CD14-positive monocyte (primary cell): ENCODE data around the gene BICRAL. TPM values are rescaled to one million over a fixed set of nuclear protein-coding genes. Genes with fewer than 3 reads are reported as not detected.

Experiments used
- DNase-seq, 3 donors: peaks; one replicate each; pipeline ENCODE4 v3.0.0-alpha.2; 2011 to 2022
- H2AFZ ChIP-seq: 2 replicates; pipeline ENCODE4 v1.6.0; 2012; ENCODE audit warnings: mild to moderate bottlenecking, low read depth, low read length, inconsistent platforms; ENCODE audit not compliant: insufficient read depth, poor library complexity, severe bottlenecking
- H3K27ac ChIP-seq, 2 donors: 1 replicate in 1 of 2; 2 replicates in 1 of 2; pipeline ENCODE4 v1.5.1; 2012 to 2013; ENCODE audit warnings: low read length in 2 of 2, control low read depth in 1 of 2, inconsistent platforms in 1 of 2, low read depth in 1 of 2, mild to moderate bottlenecking in 1 of 2
- H3K27me3 ChIP-seq, 2 donors: one replicate each; pipeline versions ENCODE4 v1.6.0 to v1.6.1; 2011 to 2013; ENCODE audit warnings: low read length in 2 of 2; ENCODE audit not compliant: control insufficient read depth in 2 of 2, insufficient read depth in 2 of 2
- H3K36me3 ChIP-seq, 2 donors: replicated peaks in 1 of 2; 1 replicate in 1 of 2; 2 replicates in 1 of 2; pipeline versions ENCODE4 v1.5.1 to v1.6.1; 2012 to 2013; ENCODE audit warnings: low read length in 2 of 2, control low read depth in 1 of 2, inconsistent platforms in 1 of 2, mild to moderate bottlenecking in 1 of 2; ENCODE audit not compliant: insufficient read depth in 2 of 2, control insufficient read depth in 1 of 2
- H3K4me1 ChIP-seq, 2 donors: 1 replicate in 1 of 2; 2 replicates in 1 of 2; pipeline versions ENCODE4 v1.5.1 to v1.6.1; 2012 to 2013; ENCODE audit warnings: low read length in 2 of 2, control low read depth in 1 of 2, inconsistent platforms in 1 of 2, mild to moderate bottlenecking in 1 of 2, moderate library complexity in 1 of 2; ENCODE audit not compliant: insufficient read depth in 2 of 2, control insufficient read depth in 1 of 2
- H3K4me2 ChIP-seq: replicated peaks from 2 replicates; pipeline ENCODE3; 2012; ENCODE audit warnings: low read length, moderate library complexity, mild to moderate bottlenecking; ENCODE audit not compliant: poor library complexity, severe bottlenecking; ENCODE audit errors: extremely low read depth
- H3K4me3 ChIP-seq, 3 experiments: fragments of 200-600 bp in 1 of 3; sonication (generic) in 1 of 3; replicated peaks in 1 of 3; 1 replicate in 2 of 3; 2 replicates in 1 of 3; pipeline ENCODE4 v1.5.1; 2011 to 2013; ENCODE audit warnings: low read length in 3 of 3, mild to moderate bottlenecking in 3 of 3, control low read depth in 2 of 3, low read depth in 2 of 3, inconsistent platforms in 1 of 3, moderate library complexity in 1 of 3
- H3K79me2 ChIP-seq: 2 replicates; pipeline ENCODE4 v1.6.0; 2012; ENCODE audit warnings: mild to moderate bottlenecking, control low read depth, inconsistent platforms, low read length, moderate library complexity; ENCODE audit not compliant: insufficient read depth
- H3K9ac ChIP-seq: 2 replicates; pipeline ENCODE4 v1.6.0; 2017; ENCODE audit warnings: low read length, mild to moderate bottlenecking; ENCODE audit not compliant: insufficient read depth, poor library complexity, severe bottlenecking
- H3K9me3 ChIP-seq, 2 donors: replicated peaks in 1 of 2; 1 replicate in 1 of 2; 2 replicates in 1 of 2; pipeline versions ENCODE4 v1.5.1 to v1.6.1; 2012 to 2013; ENCODE audit warnings: low read length in 2 of 2, control low read depth in 1 of 2; ENCODE audit not compliant: control insufficient read depth in 1 of 2, insufficient read depth in 1 of 2
- H4K20me1 ChIP-seq: 2 replicates; pipeline ENCODE4 v1.6.0; 2012; ENCODE audit warnings: mild to moderate bottlenecking, low read length, control low read depth, moderate library complexity; ENCODE audit not compliant: insufficient read depth
- H3K27ac Mint-ChIP-seq, 7 donors: one replicate each; pipeline ENCODE4 v1.8.0; 2020; ENCODE audit warnings: mild to moderate bottlenecking in 7 of 7, mixed read lengths in 7 of 7, moderate library complexity in 6 of 7, inconsistent platforms in 2 of 7
- H3K27me3 Mint-ChIP-seq, 3 donors: one replicate each; pipeline ENCODE4 v1.8.0; 2021 to 2022; ENCODE audit warnings: low read depth in 3 of 3, mild to moderate bottlenecking in 3 of 3, mixed read lengths in 3 of 3, moderate library complexity in 3 of 3, inconsistent platforms in 1 of 3
- H3K36me3 Mint-ChIP-seq, 2 donors: one replicate each; pipeline ENCODE4 v1.8.0; 2020; ENCODE audit warnings: mixed read lengths in 2 of 2, inconsistent platforms in 1 of 2, mild to moderate bottlenecking in 1 of 2
- H3K4me1 Mint-ChIP-seq: one replicate; pipeline ENCODE4 v1.8.0; 2020; ENCODE audit warnings: mild to moderate bottlenecking, mixed read lengths
- H3K4me3 Mint-ChIP-seq, 2 donors: one replicate each; pipeline ENCODE4 v1.8.0; 2020; ENCODE audit warnings: mild to moderate bottlenecking in 2 of 2, mixed read lengths in 2 of 2, moderate library complexity in 1 of 2
- H3K9me3 Mint-ChIP-seq, 7 donors: one replicate each; pipeline ENCODE4 v1.8.0; 2020 to 2022; ENCODE audit warnings: mixed read lengths in 7 of 7, mild to moderate bottlenecking in 6 of 7, moderate library complexity in 6 of 7, inconsistent platforms in 2 of 7
- WGBS: methylation state at CpG from one replicate; pipeline ENCODE4 v1.1.5; 2013; ENCODE audit warnings: missing lambda C conversion rate; ENCODE audit not compliant: insufficient coverage; 5-methylcytosine and 5-hydroxymethylcytosine counted together
- intact Hi-C, 2 donors: fragments of 100-400 bp; cut with micrococcal nuclease; formaldehyde crosslinking; loops; one replicate each; pipeline versions ENCODE4 v1.15.0 to v1.15.1; 2023
- polyA plus RNA-seq, 3 donors: library from polyadenylated mRNA; depleted of rRNA in 1 of 3; unstranded in 2 of 3; stranded (reverse) in 1 of 3; fragments of 300-500 nt in 2 of 3; fragments of >200 nt in 1 of 3; fragmentation: Illumina TruSeq in 2 of 3; gene quantifications; 1 replicate in 2 of 3; 2 replicates in 1 of 3; pipeline ENCODE4 v1.2.3, GENCODE V29; 2012 to 2021
- TF ChIP-seq, protein P1 (sequence below): fragments of 200-600 bp; IDR thresholded peaks from one replicate; pipeline ENCODE4 v1.8.0; 2022; ENCODE audit warnings: antibody characterized with exemption, mild to moderate bottlenecking

Gene BICRAL
- polyA plus RNA-seq, 3 donors: 1.6 to 14.6 (median 2.2) TPM

DNA sequence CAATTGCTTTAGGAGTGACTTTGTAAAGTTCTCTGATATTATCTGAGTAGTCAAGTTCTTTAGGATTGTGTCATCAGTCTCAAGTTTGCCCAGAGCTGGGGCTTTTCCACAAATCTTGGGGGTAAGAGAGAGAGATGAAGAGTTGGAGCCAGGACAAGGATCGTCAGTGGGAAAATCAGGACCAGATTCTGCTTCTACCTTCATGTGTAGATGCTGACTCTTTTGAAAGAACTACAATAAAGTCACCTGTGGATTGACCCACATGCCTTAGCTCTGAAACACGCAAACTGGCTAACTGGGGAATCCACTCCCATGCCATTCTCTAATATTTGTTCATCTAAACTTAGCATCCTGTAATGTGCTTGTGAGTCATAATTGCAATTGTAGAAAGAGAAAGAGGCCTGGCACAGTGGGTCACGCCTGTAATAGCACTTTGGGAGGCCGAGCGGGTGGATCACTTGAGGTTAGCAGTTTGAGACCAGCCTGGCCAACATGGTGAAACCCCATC is 15.6 kb upstream of the BICRAL start:
- Histone ChIP-seq H3K36me3 (peaks cover 0 to 12% of the 10 kb centered on the region in 2 donors), H3K9me3 (no peaks in the 10 kb centered on the region), H3K27me3 (peaks cover 0 to 3% of the 10 kb centered on the region in 2 donors), H3K4me3 (no peak overlapping the region), H3K9ac (no peak overlapping the region), H4K20me1 (no peaks in the 10 kb centered on the region), H3K79me2 (no peaks in the 10 kb centered on the region), H3K4me2 (no peak overlapping the region), H2AFZ (no peak overlapping the region), H3K27ac (no peak overlapping the region), H3K4me1 (peaks cover 7 to 10% of the 10 kb centered on the region in 2 donors)
- WGBS: 100% methylated on average over 1 of the region's 5 CpGs
- H3K4me3 Mint-ChIP-seq: no peak overlapping the region
- TF ChIP-seq, protein P1, sequence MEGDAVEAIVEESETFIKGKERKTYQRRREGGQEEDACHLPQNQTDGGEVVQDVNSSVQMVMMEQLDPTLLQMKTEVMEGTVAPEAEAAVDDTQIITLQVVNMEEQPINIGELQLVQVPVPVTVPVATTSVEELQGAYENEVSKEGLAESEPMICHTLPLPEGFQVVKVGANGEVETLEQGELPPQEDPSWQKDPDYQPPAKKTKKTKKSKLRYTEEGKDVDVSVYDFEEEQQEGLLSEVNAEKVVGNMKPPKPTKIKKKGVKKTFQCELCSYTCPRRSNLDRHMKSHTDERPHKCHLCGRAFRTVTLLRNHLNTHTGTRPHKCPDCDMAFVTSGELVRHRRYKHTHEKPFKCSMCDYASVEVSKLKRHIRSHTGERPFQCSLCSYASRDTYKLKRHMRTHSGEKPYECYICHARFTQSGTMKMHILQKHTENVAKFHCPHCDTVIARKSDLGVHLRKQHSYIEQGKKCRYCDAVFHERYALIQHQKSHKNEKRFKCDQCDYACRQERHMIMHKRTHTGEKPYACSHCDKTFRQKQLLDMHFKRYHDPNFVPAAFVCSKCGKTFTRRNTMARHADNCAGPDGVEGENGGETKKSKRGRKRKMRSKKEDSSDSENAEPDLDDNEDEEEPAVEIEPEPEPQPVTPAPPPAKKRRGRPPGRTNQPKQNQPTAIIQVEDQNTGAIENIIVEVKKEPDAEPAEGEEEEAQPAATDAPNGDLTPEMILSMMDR: no peak
- peaks cover 25 to 34% of the 10 kb centered on the region in 2 donors for H3K36me3 Mint-ChIP-seq
- no peak for DNase-seq
- H3K9me3 Mint-ChIP-seq: peaks cover 0 to 1% (median 0%) of the 10 kb centered on the region in 7 donors
- H3K27ac Mint-ChIP-seq: no peak overlapping the region
- intact Hi-C loops: no loop called here
- H3K4me1 Mint-ChIP-seq: peaks cover 17% of the 10 kb centered on the region
- H3K27me3 Mint-ChIP-seq: peaks cover 5 to 10% (median 9%) of the 10 kb centered on the region in 3 donors

DNA sequence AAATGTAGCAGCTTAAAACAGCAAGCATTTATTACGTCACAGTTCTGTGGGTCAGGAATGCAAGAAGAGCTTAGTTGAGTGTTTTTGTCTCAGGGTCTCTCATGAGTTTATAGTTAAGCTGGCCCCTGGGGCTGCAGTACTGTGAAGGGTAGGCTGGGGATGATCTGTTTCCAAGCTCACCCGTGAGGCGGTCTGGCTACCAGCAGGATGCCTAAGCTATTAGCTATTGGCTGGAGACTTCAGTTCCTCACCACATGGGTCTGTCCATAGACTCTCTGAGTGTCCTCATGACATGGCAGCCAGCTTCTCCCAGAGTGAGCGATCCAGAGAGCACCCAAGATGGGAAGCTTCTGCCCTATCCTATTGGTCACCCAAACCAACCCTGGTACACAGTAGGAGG is 12.8 kb upstream of the BICRAL start:
- H3K79me2 ChIP-seq: no peaks in the 10 kb centered on the region
- Mint-ChIP-seq H3K36me3 (peaks cover 16 to 39% of the 10 kb centered on the region in 2 donors), H3K9me3 (no peaks in the 10 kb centered on the region), H3K4me1 (peaks cover 31% of the 10 kb centered on the region), H3K27me3 (peaks cover 10 to 14% (median 10%) of the 10 kb centered on the region in 3 donors), H3K27ac (no peak overlapping the region), H3K4me3 (no peak overlapping the region)
- H3K4me3 ChIP-seq: no peak overlapping the region
- no peak for DNase-seq
- H3K9me3 ChIP-seq: no peaks in the 10 kb centered on the region
- H3K9ac ChIP-seq: no peak overlapping the region
- peaks cover 0 to 5% of the 10 kb centered on the region in 2 donors for H3K27me3 ChIP-seq
- H3K27ac ChIP-seq: no peak overlapping the region
- H3K36me3 ChIP-seq: peaks cover 0 to 12% of the 10 kb centered on the region in 2 donors
- no peaks in the 10 kb centered on the region for H4K20me1 ChIP-seq
- intact Hi-C loops: no loop called here
- TF ChIP-seq, protein P1: no peak
- H2AFZ ChIP-seq: no peak overlapping the region
- no peak overlapping the region for H3K4me2 ChIP-seq
- 100% methylated on average over 2 of the region's 4 CpGs for WGBS
- peaks cover 14 to 15% of the 10 kb centered on the region in 2 donors for H3K4me1 ChIP-seq
